NT2/D1 (cell line): Measurements from ENCODE around the gene ABCB11.

Experiments
- DNase-seq: peaks from one replicate; pipeline ENCODE4 v3.0.0-alpha.2; 2011; ENCODE audit warnings: low read depth, low spot score
- H3K27me3 ChIP-seq: 2 replicates; pipeline ENCODE4 v1.6.0; 2011; ENCODE audit warnings: mild to moderate bottlenecking; ENCODE audit not compliant: insufficient read length, insufficient read depth
- H3K36me3 ChIP-seq: 2 replicates; pipeline ENCODE4 v1.6.1; 2011; ENCODE audit warnings: mild to moderate bottlenecking, low read length, mixed read lengths; ENCODE audit not compliant: insufficient read depth, insufficient read length
- H3K4me1 ChIP-seq: 2 replicates; pipeline ENCODE4 v1.5.1; 2011; ENCODE audit not compliant: insufficient read depth, insufficient read length
- H3K4me3 ChIP-seq: 2 replicates; pipeline ENCODE4 v1.5.1; 2011; ENCODE audit warnings: low read depth; ENCODE audit not compliant: insufficient read length
- H3K9ac ChIP-seq: 2 replicates; pipeline ENCODE4 v1.6.0; 2011; ENCODE audit warnings: low read depth; ENCODE audit not compliant: insufficient read length
- H3K9me3 ChIP-seq: 2 replicates; pipeline ENCODE4 v1.5.1; 2011; ENCODE audit warnings: mild to moderate bottlenecking, low read length; ENCODE audit not compliant: insufficient read depth
- SUZ12 ChIP-seq: IDR thresholded peaks from 2 replicates; pipeline ENCODE4 v1.6.1; 2011; ENCODE audit not compliant: insufficient read length, insufficient read depth; ENCODE audit errors: extremely low read depth
- YY1 ChIP-seq: IDR thresholded peaks from 2 replicates; pipeline ENCODE4 v1.6.1; 2011; ENCODE audit not compliant: insufficient read length, insufficient read depth
- ZNF274 ChIP-seq: IDR thresholded peaks from 2 replicates; pipeline ENCODE4 v1.6.1; 2011; ENCODE audit warnings: mild to moderate bottlenecking, low read depth, low read length

ABCB11 gene

GRCh38 chr2:168981651-168982050 is 49.5 kb downstream of the ABCB11 start:
- TF ChIP-seq ZNF274 (no peak), SUZ12 (no peak), YY1 (no peak)
- Histone ChIP-seq H3K27me3 (no peaks in the 10 kb centered on the region), H3K9ac (no peak overlapping the region), H3K36me3 (no peaks in the 10 kb centered on the region), H3K4me1 (no peaks in the 10 kb centered on the region), H3K9me3 (no peaks in the 10 kb centered on the region; the same call in 1 of the 2 replicates), H3K4me3 (no peak overlapping the region)
- no peak for DNase-seq

GRCh38 chr2:168978461-168978861 is 52.7 kb downstream of the ABCB11 start:
- no peaks in the 10 kb centered on the region for H3K4me1 ChIP-seq
- H3K9me3 ChIP-seq, result no peaks in the 10 kb centered on the region; the same call in 1 of the 2 replicates
- no peaks in the 10 kb centered on the region for H3K36me3 ChIP-seq
- no peak for DNase-seq
- H3K4me3 ChIP-seq, result no peak overlapping the region
- H3K9ac ChIP-seq, result no peak overlapping the region
- no peak for TF ChIP-seq SUZ12
- no peaks in the 10 kb centered on the region for H3K27me3 ChIP-seq

- Histone ChIP-seq H3K27me3 (no peaks in the 10 kb centered on the region), H3K4me3 (no peak overlapping the region), H3K9ac (no peak overlapping the region), H3K36me3 (no peaks in the 10 kb centered on the region), H3K4me1 (no peaks in the 10 kb centered on the region), H3K9me3 (no peaks in the 10 kb centered on the region; the same call in 1 of the 2 replicates)
- no peak for DNase-seq
- TF ChIP-seq YY1, result no peak
- no peak for TF ChIP-seq ZNF274
- no peak for TF ChIP-seq SUZ12
Observed at GRCh38 chr2:168977608-168978007, 53.5 kb downstream of the ABCB11 start.

GRCh38 chr2:168976034-168976654 is 55.0 kb downstream of the ABCB11 start:
- H3K9ac ChIP-seq, result no peak overlapping the region
- DNase-seq, result no peak
- no peaks in the 10 kb centered on the region for H3K4me1 ChIP-seq
- H3K9me3 ChIP-seq, result no peaks in the 10 kb centered on the region; the same call in 1 of the 2 replicates
- no peak overlapping the region for H3K4me3 ChIP-seq
- H3K27me3 ChIP-seq, result no peaks in the 10 kb centered on the region
- no peaks in the 10 kb centered on the region for H3K36me3 ChIP-seq
- no peak for TF ChIP-seq ZNF274
- no peak for TF ChIP-seq YY1
- no peak for TF ChIP-seq SUZ12

- TF ChIP-seq YY1 (no peak), ZNF274 (no peak), SUZ12 (no peak)
- Histone ChIP-seq H3K36me3 (no peaks in the 10 kb centered on the region), H3K4me3 (no peak overlapping the region), H3K9ac (no peak overlapping the region), H3K9me3 (no peaks in the 10 kb centered on the region; the same call in 1 of the 2 replicates), H3K4me1 (no peaks in the 10 kb centered on the region), H3K27me3 (no peaks in the 10 kb centered on the region)
- no peak for DNase-seq
Observed at GRCh38 chr2:168974428-168974827, 56.7 kb downstream of the ABCB11 start.

- H3K27me3 ChIP-seq, result no peaks in the 10 kb centered on the region
- H3K9ac ChIP-seq, result no peak overlapping the region
- TF ChIP-seq SUZ12 (no peak), ZNF274 (no peak), YY1 (no peak)
- H3K36me3 ChIP-seq, result no peaks in the 10 kb centered on the region
- no peak for DNase-seq
- no peaks in the 10 kb centered on the region for H3K4me1 ChIP-seq
- H3K4me3 ChIP-seq, result no peak overlapping the region
- no peaks in the 10 kb centered on the region for H3K9me3 ChIP-seq
Observed at GRCh38 chr2:168971261-168971660, 59.9 kb downstream of the ABCB11 start.

GRCh38 chr2:168970711-168971233 is 60.4 kb downstream of the ABCB11 start:
- H3K9ac ChIP-seq, result no peak overlapping the region
- H3K27me3 ChIP-seq, result no peaks in the 10 kb centered on the region
- H3K9me3 ChIP-seq, result no peaks in the 10 kb centered on the region
- no peak for DNase-seq
- TF ChIP-seq YY1 (no peak), SUZ12 (no peak), ZNF274 (no peak)
- no peaks in the 10 kb centered on the region for H3K4me1 ChIP-seq
- H3K4me3 ChIP-seq, result no peak overlapping the region
- no peaks in the 10 kb centered on the region for H3K36me3 ChIP-seq
